Measurements from ENCODE around the gene RBMS3. TPM values are rescaled to one million over a fixed set of nuclear protein-coding genes. Genes with fewer than 3 reads are reported as not detected.

The RBMS3 gene
- total RNA-seq, 1 donor from 2014 or later = 0.47 TPM

GRCh38 chr3:29686889-29687592, 406.2 kb downstream of the RBMS3 start:
- no peaks in the 10 kb centered on the region for H3K27me3 ChIP-seq
- no peak overlapping the region for H3K4me3 ChIP-seq
- Mint-ChIP-seq H3K4me3 (no peak overlapping the region), H3K27me3 (ENCODE audit: insufficient read depth, low read depth) (no peaks in the 10 kb centered on the region), H3K4me1 (peaks cover 10% of the 10 kb centered on the region), H3K36me3 (no peaks in the 10 kb centered on the region), H3K27ac (no peak overlapping the region), H3K9me3 (no peaks in the 10 kb centered on the region)
- H3K4me1 ChIP-seq = no peaks in the 10 kb centered on the region
- TF ChIP-seq EZH2 (IDR thresholded peaks at IDR 0.05) = no peak
- H3K4me2 ChIP-seq = no peak overlapping the region
- H3K27ac ChIP-seq = no peak overlapping the region
- H3K79me2 ChIP-seq (ENCODE audit: low read depth) = no peaks in the 10 kb centered on the region
- H2AFZ ChIP-seq (replicated peaks) = no peak overlapping the region
- H4K20me1 ChIP-seq (ENCODE audit: low read depth) = no peaks in the 10 kb centered on the region
- no peaks in the 10 kb centered on the region for H3K9me3 ChIP-seq (ENCODE audit: low read depth)
- no peak overlapping the region for H3K9ac ChIP-seq
- no peaks in the 10 kb centered on the region for H3K36me3 ChIP-seq
- no peaks in the 10 kb centered on the region for H3F3A ChIP-seq (ENCODE audit: low read depth)
- no peak for DNase-seq (ENCODE audit: low spot score)

GRCh38 chr3:29690686-29691353, 409.9 kb downstream of the RBMS3 start:
- Histone ChIP-seq H3K4me2 (no peak overlapping the region), H3K79me2 (ENCODE audit: low read depth) (no peaks in the 10 kb centered on the region), H3K9ac (no peak overlapping the region), H3K4me1 (peaks cover 24% of the 10 kb centered on the region), H3K27ac (no peak overlapping the region), H3F3A (ENCODE audit: low read depth) (no peaks in the 10 kb centered on the region), H2AFZ (replicated peaks) (no peak overlapping the region), H3K9me3 (ENCODE audit: low read depth) (no peaks in the 10 kb centered on the region), H3K27me3 (no peaks in the 10 kb centered on the region), H4K20me1 (ENCODE audit: low read depth) (no peaks in the 10 kb centered on the region), H3K36me3 (no peaks in the 10 kb centered on the region), H3K4me3 (no peak overlapping the region)
- H3K4me3 Mint-ChIP-seq = no peak overlapping the region
- TF ChIP-seq CTCF (IDR thresholded peaks at IDR 0.05) = no peak
- no peak for TF ChIP-seq EZH2 (IDR thresholded peaks at IDR 0.05)
- TF ChIP-seq EZH2phosphoT487 (IDR thresholded peaks at IDR 0.05) = no peak
- H3K36me3 Mint-ChIP-seq = no peaks in the 10 kb centered on the region
- H3K4me1 Mint-ChIP-seq = peaks cover 33% of the 10 kb centered on the region
- no peaks in the 10 kb centered on the region for H3K27me3 Mint-ChIP-seq (ENCODE audit: insufficient read depth, low read depth)
- H3K27ac Mint-ChIP-seq = no peak overlapping the region
- DNase-seq (ENCODE audit: low spot score) = no peak
- H3K9me3 Mint-ChIP-seq = no peaks in the 10 kb centered on the region

DNA sequence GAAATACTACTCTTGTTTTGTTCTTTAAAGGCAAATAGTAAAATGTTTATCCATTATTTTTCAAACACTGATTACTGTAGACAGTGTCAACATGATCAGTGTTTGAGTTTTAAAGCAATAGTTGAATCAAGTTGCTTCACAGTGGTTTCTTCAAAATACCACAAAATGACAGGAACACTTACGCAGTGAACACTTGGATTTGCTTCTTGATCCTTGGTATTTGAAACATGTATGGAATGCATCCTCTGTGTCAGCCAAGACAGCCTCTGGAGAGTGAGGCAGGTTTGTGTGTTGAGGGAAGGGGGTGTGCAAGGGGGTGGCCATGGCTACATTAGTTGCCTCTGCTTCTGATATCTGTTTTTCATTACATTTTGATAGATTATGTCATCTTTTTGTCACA, 413.0 kb downstream of the RBMS3 start:
- Histone ChIP-seq H3K4me3 (no peak overlapping the region), H2AFZ (replicated peaks) (no peak overlapping the region), H3F3A (ENCODE audit: low read depth) (no peaks in the 10 kb centered on the region), H4K20me1 (ENCODE audit: low read depth) (no peaks in the 10 kb centered on the region), H3K27ac (no peak overlapping the region), H3K4me2 (peak overlapping the region; percentile 46), H3K27me3 (no peaks in the 10 kb centered on the region), H3K9ac (no peak overlapping the region), H3K79me2 (ENCODE audit: low read depth) (no peaks in the 10 kb centered on the region), H3K4me1 (peaks cover 30% of the 10 kb centered on the region), H3K36me3 (no peaks in the 10 kb centered on the region), H3K9me3 (ENCODE audit: low read depth) (no peaks in the 10 kb centered on the region)
- Mint-ChIP-seq H3K36me3 (no peaks in the 10 kb centered on the region), H3K4me1 (peaks cover 40% of the 10 kb centered on the region), H3K27ac (peak overlapping the region; percentile 90), H3K4me3 (no peak overlapping the region), H3K27me3 (ENCODE audit: insufficient read depth, low read depth) (no peaks in the 10 kb centered on the region), H3K9me3 (no peaks in the 10 kb centered on the region)
- TF ChIP-seq EZH2 (IDR thresholded peaks at IDR 0.05) = no peak
- TF ChIP-seq CTCF (IDR thresholded peaks at IDR 0.05) = no peak
- no peak for TF ChIP-seq EZH2phosphoT487 (IDR thresholded peaks at IDR 0.05)
- peak; percentile 73 for DNase-seq (ENCODE audit: low spot score)

- no peaks in the 10 kb centered on the region for H3K36me3 Mint-ChIP-seq
- Histone ChIP-seq H3F3A (ENCODE audit: low read depth) (no peaks in the 10 kb centered on the region), H3K9ac (no peak overlapping the region), H3K27me3 (no peaks in the 10 kb centered on the region), H3K79me2 (ENCODE audit: low read depth) (no peaks in the 10 kb centered on the region), H3K4me1 (peaks cover 30% of the 10 kb centered on the region), H3K4me2 (no peak overlapping the region), H3K9me3 (ENCODE audit: low read depth) (no peaks in the 10 kb centered on the region), H3K36me3 (no peaks in the 10 kb centered on the region), H2AFZ (replicated peaks) (no peak overlapping the region), H3K4me3 (no peak overlapping the region), H4K20me1 (ENCODE audit: low read depth) (no peaks in the 10 kb centered on the region), H3K27ac (no peak overlapping the region)
- no peak for DNase-seq (ENCODE audit: low spot score)
- H3K27ac Mint-ChIP-seq = peak overlapping the region; percentile 90
- H3K4me3 Mint-ChIP-seq = no peak overlapping the region
- H3K4me1 Mint-ChIP-seq = peaks cover 40% of the 10 kb centered on the region
- no peaks in the 10 kb centered on the region for H3K27me3 Mint-ChIP-seq (ENCODE audit: insufficient read depth, low read depth)
- TF ChIP-seq EZH2 (IDR thresholded peaks at IDR 0.05) (no peak), EZH2phosphoT487 (IDR thresholded peaks at IDR 0.05) (no peak), CTCF (IDR thresholded peaks at IDR 0.05) (no peak)
- H3K9me3 Mint-ChIP-seq = no peaks in the 10 kb centered on the region
Measured at GRCh38 chr3:29694331-29694730, 413.5 kb downstream of the RBMS3 start.
